Motor neuron (in vitro differentiated cells): ENCODE results near the gene HOXA1. TPM values are rescaled to one million over a fixed set of nuclear protein-coding genes. Genes with fewer than 3 reads are reported as not detected.

Experiments
- ATAC-seq, 8 experiments: fragments of 200-7000 bp; cut with Tn5 transposase; replicated peaks in 6 of 8; 2 replicates each; pipeline ENCODE4 v1.8.0; 2021; ENCODE audit warnings: mild to moderate bottlenecking in 8 of 8, moderate library complexity in 8 of 8
- H3K27ac ChIP-seq, 2 donors: fragments of 250-450 bp; sonication (Bioruptor Pico); 2 replicates each; pipeline ENCODE4 v1.9.0; 2021; ENCODE audit warnings: antibody characterized with exemption in 2 of 2, mild to moderate bottlenecking in 2 of 2, moderate library complexity in 1 of 2
- H3K4me1 ChIP-seq, 2 donors: fragments of 250-450 bp; sonication (Bioruptor Pico); replicated peaks in 1 of 2; 2 replicates each; pipeline ENCODE4 v1.6.1; 2021; ENCODE audit warnings: antibody characterized with exemption in 2 of 2, mild to moderate bottlenecking in 2 of 2, moderate library complexity in 1 of 2
- H3K4me3 ChIP-seq, 5 donors: fragments of 250-450 bp; sonication (Bioruptor Pico); 2 replicates each; pipeline ENCODE4 v1.9.0; 2021; ENCODE audit warnings: antibody characterized with exemption in 5 of 5, mild to moderate bottlenecking in 5 of 5, moderate library complexity in 4 of 5
- WGBS, 10 experiments: fragments of 450-650 bp; shearing (Covaris generic); methylation state at CpG; one replicate each; pipeline ENCODE4 v1.0.0; 2022; 5-methylcytosine and 5-hydroxymethylcytosine counted together
- in situ Hi-C, 9 experiments: fragments of 400-800 bp; cut with MboI; loops; one replicate each; pipeline ENCODE4 v1.15.0; 2021; ENCODE audit warnings: low sequenced_read_pairs in 9 of 9, low pct_unique_long_range_greater_than_20kb in 2 of 9; ENCODE audit not compliant: unreplicated experiment in 9 of 9
- total RNA-seq, 8 experiments: library from RNA; unstranded; fragments of 300-600 nt; gene quantifications; 2 replicates each; pipeline versions ENCODE4 v1.2.3 to v1.2.4, GENCODE V29; 2022

The HOXA1 gene
- total RNA-seq, 8 experiments from 2014 or later, result 2.7 to 44.5 (median 14.4) TPM

- in situ Hi-C loops, result no loop called here
- peak overlapping the region; percentile 92 to 94 for H3K27ac ChIP-seq
- no peak for ATAC-seq
- WGBS, 10 experiments, result 1 to 100% (median 80%) methylated on average over 1 to 15 of the region's 28 CpGs; no CpG with 5 or more reads in 3 of the 10 experiments
- peak overlapping the region; percentile 47 to 92 (median 69) for H3K4me3 ChIP-seq
- H3K4me1 ChIP-seq, result peaks cover 25 to 70% of the 10 kb centered on the region in 2 donors
Measured at GRCh38 chr7:27128776-27129728, 33.3 kb upstream of the HOXA1 start.

- H3K4me1 ChIP-seq, result peaks cover 22 to 69% of the 10 kb centered on the region in 2 donors
- ATAC-seq, result no peak
- 0 to 100% (median 23%) methylated on average over 1 to 2 of the region's 2 CpGs; no CpG with 5 or more reads in 1 of the 10 experiments for WGBS, 10 experiments
- peak overlapping the region in 4 of 5 donors; percentile 53 to 92 (median 75) for H3K4me3 ChIP-seq
- H3K27ac ChIP-seq, result peak overlapping the region in 1 of 2 donors; percentile 94
- in situ Hi-C loops, result no loop called here
Measured at GRCh38 chr7:27128034-27128433, 32.2 kb upstream of the HOXA1 start.

DNA sequence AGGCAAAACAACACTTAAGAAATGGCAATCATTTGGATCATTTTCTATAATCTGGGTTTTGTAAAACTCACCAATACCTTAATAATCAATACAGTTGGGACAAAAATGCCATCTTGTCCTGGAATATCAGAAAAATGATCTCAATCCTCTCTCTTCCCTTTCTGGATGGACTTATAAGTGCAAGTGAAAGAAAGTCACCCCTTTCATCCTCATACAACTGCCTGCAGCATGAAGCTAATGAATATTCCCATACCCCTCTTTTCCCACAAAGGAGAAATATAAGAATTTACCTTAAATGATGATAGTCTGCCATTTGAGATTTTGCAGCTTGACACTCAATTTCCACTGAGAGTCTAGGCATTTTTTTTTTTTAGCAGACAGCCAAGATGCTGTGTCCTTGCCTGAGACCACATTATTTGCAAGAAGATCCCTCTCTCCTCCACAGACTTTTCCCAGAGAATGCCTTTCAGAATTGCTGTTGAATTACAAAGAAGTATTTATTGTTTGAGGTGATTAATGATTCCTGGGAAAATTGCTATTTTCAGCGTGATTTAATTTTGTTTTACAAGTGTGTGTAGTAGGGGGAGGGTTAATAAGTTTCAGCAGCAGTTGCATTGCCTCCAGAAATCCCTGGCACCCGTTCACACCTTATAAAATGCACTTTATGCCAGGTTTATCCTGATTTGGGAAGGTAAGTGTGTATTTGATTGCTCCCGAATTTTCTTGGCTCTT is 31.0 kb upstream of the HOXA1 start:
- peak overlapping the region; percentile 94 to 95 for H3K27ac ChIP-seq
- no peak for ATAC-seq
- peak overlapping the region; percentile 8 to 69 (median 10) for H3K4me3 ChIP-seq
- WGBS, 10 experiments, result 0 to 58% (median 0%) methylated on average over 1 to 3 of the region's 3 CpGs; no CpG with 5 or more reads in 1 of the 10 experiments
- H3K4me1 ChIP-seq, result peaks cover 22 to 68% of the 10 kb centered on the region in 2 donors
- in situ Hi-C loops, result no loop called here

- H3K27ac ChIP-seq, result peak overlapping the region; percentile 94 to 95
- no peak for ATAC-seq
- peaks cover 22 to 76% of the 10 kb centered on the region in 2 donors for H3K4me1 ChIP-seq
- peak overlapping the region; percentile 10 to 69 (median 11) for H3K4me3 ChIP-seq
- WGBS, 10 experiments, result 0 to 80% (median 47%) methylated on average over 2 to 5 of the region's 5 CpGs; no CpG with 5 or more reads in 3 of the 10 experiments
- in situ Hi-C loops, result no loop called here
Measured at GRCh38 chr7:27125986-27126394, 30.2 kb upstream of the HOXA1 start.

- Histone ChIP-seq H3K4me3 (peak overlapping the region; percentile 41 to 87 (median 69)), H3K27ac (peak overlapping the region; percentile 94 to 95), H3K4me1 (peaks cover 23 to 83% of the 10 kb centered on the region in 2 donors)
- in situ Hi-C loops, result loop anchor here in 1 of 9 experiments (25.0 kb wide), 1 partner anchor 263 kb away; the partner anchor contains the start of gene SKAP2
- ATAC-seq, result no peak
- 0 to 81% (median 20%) methylated on average over 1 to 8 of the region's 8 CpGs for WGBS, 10 experiments
Measured at GRCh38 chr7:27124902-27125689, 29.3 kb upstream of the HOXA1 start.

DNA sequence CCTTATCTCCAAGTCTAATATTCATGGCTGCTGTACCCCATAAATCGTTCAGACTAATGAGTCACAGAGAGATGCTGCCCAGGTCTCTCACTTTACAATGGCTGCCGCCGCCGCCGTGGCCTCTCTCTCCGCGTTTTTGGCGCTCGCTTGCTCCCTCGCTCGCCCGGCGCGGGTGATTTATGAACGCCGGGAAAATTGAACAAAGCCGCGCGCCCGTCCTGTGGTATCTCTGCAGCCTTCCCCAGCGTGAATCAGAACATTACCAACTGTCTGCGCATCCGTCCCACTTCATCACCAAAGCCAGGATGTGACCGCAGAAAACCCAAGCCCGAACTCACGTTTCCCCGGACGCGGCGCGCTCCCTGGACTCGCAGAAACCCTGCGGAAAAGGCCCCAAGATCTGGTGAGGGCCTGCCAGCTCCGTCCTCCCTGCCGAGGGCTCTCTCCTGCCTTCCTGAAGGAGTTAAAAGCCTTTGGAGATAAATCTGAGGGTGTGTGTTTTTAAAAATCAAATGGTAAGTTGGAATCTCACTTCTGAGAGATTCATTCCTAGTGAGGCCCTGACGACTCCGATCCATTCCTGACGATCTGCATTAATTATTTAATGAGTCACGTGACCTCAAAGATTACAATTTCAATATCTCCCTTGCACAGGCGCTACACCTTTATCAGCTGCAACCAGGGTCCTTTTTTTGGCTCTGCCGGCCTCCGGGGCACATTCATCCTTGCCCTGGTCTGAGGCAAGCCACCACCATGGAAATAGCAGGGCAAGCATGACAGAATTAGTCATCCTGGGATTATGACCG is 28.5 kb upstream of the HOXA1 start:
- in situ Hi-C loops, result loop anchor here in 1 of 9 experiments (25.0 kb wide), 1 partner anchor 262 kb away; the partner anchor contains the start of gene SKAP2
- peaks cover 31 to 91% of the 10 kb centered on the region in 2 donors for H3K4me1 ChIP-seq
- peak in 5 of 8 experiments; percentile 52 to 72 (median 61) for ATAC-seq
- peak overlapping the region; percentile 94 to 95 for H3K27ac ChIP-seq
- 0 to 100% (median 1%) methylated on average over 1 to 22 of the region's 43 CpGs for WGBS, 10 experiments
- peak overlapping the region; percentile 41 to 87 (median 69) for H3K4me3 ChIP-seq

DNA sequence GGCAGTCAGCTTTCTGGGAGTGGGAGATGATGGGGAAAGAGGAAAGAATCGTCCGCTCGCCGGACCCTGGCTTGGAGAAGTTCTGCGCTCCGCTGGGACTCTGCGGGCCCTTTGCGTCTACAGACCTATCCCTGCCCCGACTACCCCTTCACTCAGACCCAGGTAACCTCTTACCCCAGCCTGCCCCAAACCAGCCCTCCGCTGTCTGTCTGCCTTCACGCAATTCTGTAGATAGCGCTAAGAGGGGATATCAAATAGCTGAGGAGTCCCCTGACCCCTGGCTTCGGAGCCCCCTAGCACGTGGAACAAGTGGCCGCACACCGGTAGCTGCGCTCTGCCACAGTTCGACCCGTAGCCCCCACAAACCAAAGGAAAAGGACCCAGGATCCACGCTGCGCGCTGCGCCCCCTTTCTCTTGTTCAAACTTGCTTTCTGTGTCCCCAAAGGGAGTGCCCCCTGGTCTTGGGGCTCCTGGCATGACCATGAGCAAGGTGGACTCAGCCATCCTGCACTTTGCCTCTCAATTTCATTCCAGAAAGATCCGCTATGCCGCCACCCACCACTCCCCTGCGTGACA is 27.8 kb upstream of the HOXA1 start:
- Histone ChIP-seq H3K4me1 (peaks cover 33 to 91% of the 10 kb centered on the region in 2 donors), H3K27ac (peak overlapping the region; percentile 94 to 95), H3K4me3 (peak overlapping the region; percentile 41 to 87 (median 69))
- 0 to 94% (median 3%) methylated on average over 1 to 20 of the region's 26 CpGs; no CpG with 5 or more reads in 4 of the 10 experiments for WGBS, 10 experiments
- ATAC-seq, result peak in 3 of 8 experiments; percentile 5 to 8 (median 7)
- in situ Hi-C loops, result loop anchor here in 1 of 9 experiments (25.0 kb wide), 1 partner anchor 261 kb away; the partner anchor contains the start of gene SKAP2

- Histone ChIP-seq H3K27ac (peak overlapping the region; percentile 94 to 95), H3K4me1 (peaks cover 33 to 90% of the 10 kb centered on the region in 2 donors), H3K4me3 (peak overlapping the region; percentile 41 to 87 (median 69))
- in situ Hi-C loops, result loop anchor here in 1 of 9 experiments (25.0 kb wide), 1 partner anchor 261 kb away; the partner anchor contains the start of gene SKAP2
- 0 to 95% (median 12%) methylated on average over 1 to 9 of the region's 14 CpGs; no CpG with 5 or more reads in 3 of the 10 experiments for WGBS, 10 experiments
- peak in 5 of 8 experiments; percentile 3 to 20 (median 15) for ATAC-seq
Measured at GRCh38 chr7:27123007-27123476, 27.2 kb upstream of the HOXA1 start.

GRCh38 chr7:27122077-27122910 is 26.5 kb upstream of the HOXA1 start:
- 0 to 100% (median 6%) methylated on average over 2 to 35 of the region's 42 CpGs for WGBS, 10 experiments
- Histone ChIP-seq H3K4me1 (peaks cover 30 to 83% of the 10 kb centered on the region in 2 donors), H3K27ac (peak overlapping the region; percentile 94 to 95), H3K4me3 (peak overlapping the region; percentile 41 to 87 (median 69))
- peak in 2 of 8 experiments; percentile 11 to 34 for ATAC-seq
- in situ Hi-C loops, result loop anchor here in 1 of 9 experiments (25.0 kb wide), 1 partner anchor 260 kb away; the partner anchor contains the start of gene SKAP2

GRCh38 chr7:27121684-27122076 is 25.9 kb upstream of the HOXA1 start:
- Histone ChIP-seq H3K4me1 (peaks cover 28 to 76% of the 10 kb centered on the region in 2 donors), H3K4me3 (peak overlapping the region; percentile 41 to 87 (median 69)), H3K27ac (peak overlapping the region; percentile 94 to 95)
- in situ Hi-C loops, result loop anchor here in 1 of 9 experiments (25.0 kb wide), 1 partner anchor 259 kb away; the partner anchor contains the start of gene SKAP2
- WGBS, 10 experiments, result 0 to 100% (median 13%) methylated on average over 1 to 7 of the region's 7 CpGs; no CpG with 5 or more reads in 1 of the 10 experiments
- no peak for ATAC-seq
